Fibroblast of lung (primary cell): ENCODE data around the gene CADPS. TPM values are rescaled to one million over a fixed set of nuclear protein-coding genes. Genes with fewer than 3 reads are reported as not detected.

Experiments
- DNase-seq, 2 donors: peaks; one replicate each; pipeline versions ENCODE4 v3.0.0 to v3.0.0-alpha.2; 2010; ENCODE audit warnings: low read depth in 2 of 2
- H2AFZ ChIP-seq: 2 replicates; pipeline ENCODE4 v1.5.1; 2012; ENCODE audit warnings: low read length, control low read depth, inconsistent platforms
- H3K27ac ChIP-seq: 2 replicates; pipeline ENCODE4 v1.5.1; 2011; ENCODE audit warnings: low read length, control low read depth; ENCODE audit not compliant: insufficient read depth
- H3K27me3 ChIP-seq: 2 replicates; pipeline ENCODE4 v1.5.1; 2011; ENCODE audit warnings: mild to moderate bottlenecking, low read length; ENCODE audit not compliant: control insufficient read depth, insufficient read depth
- H3K36me3 ChIP-seq: 2 replicates; pipeline ENCODE4 v1.5.1; 2011; ENCODE audit warnings: low read length; ENCODE audit not compliant: control insufficient read depth, insufficient read depth
- H3K4me1 ChIP-seq: 2 replicates; pipeline ENCODE4 v1.5.1; 2011; ENCODE audit warnings: low read length; ENCODE audit not compliant: control insufficient read depth, insufficient read depth; ENCODE audit errors: extremely low read depth
- H3K4me2 ChIP-seq: 2 replicates; pipeline ENCODE4 v1.5.1; 2011; ENCODE audit warnings: low read length, control low read depth; ENCODE audit not compliant: insufficient read depth; ENCODE audit errors: extremely low read depth
- H3K4me3 ChIP-seq, 4 experiments: fragments of 200-600 bp in 1 of 4; sonication (generic) in 1 of 4; replicated peaks in 1 of 4; 2 replicates each; pipeline ENCODE4 v1.5.1; 2011 to 2016; ENCODE audit warnings: low read length in 4 of 4, low read depth in 3 of 4, mild to moderate bottlenecking in 3 of 4, control low read depth in 2 of 4, inconsistent platforms in 1 of 4, mixed read lengths in 1 of 4; ENCODE audit not compliant: insufficient read depth in 1 of 4; ENCODE audit errors: control extremely low read depth in 1 of 4
- H3K79me2 ChIP-seq: 2 replicates; pipeline ENCODE4 v1.5.1; 2012; ENCODE audit warnings: mild to moderate bottlenecking, low read length, inconsistent platforms; ENCODE audit not compliant: control insufficient read depth, insufficient read depth
- H3K9ac ChIP-seq: 2 replicates; pipeline ENCODE4 v1.5.1; 2011; ENCODE audit warnings: mild to moderate bottlenecking, low read length, control low read depth; ENCODE audit not compliant: insufficient read depth
- H3K9me3 ChIP-seq: 2 replicates; pipeline ENCODE4 v1.5.1; 2012; ENCODE audit warnings: low read depth, low read length; ENCODE audit not compliant: control insufficient read depth, insufficient read depth
- H4K20me1 ChIP-seq: 2 replicates; pipeline ENCODE4 v1.5.1; 2011; ENCODE audit warnings: low read length; ENCODE audit not compliant: control insufficient read depth, insufficient read depth; ENCODE audit errors: extremely low read depth
- CTCF ChIP-seq, 2 donors: IDR thresholded peaks in 1 of 2; conservative IDR thresholded peaks in 1 of 2; 1 replicate in 1 of 2; 2 replicates in 1 of 2; pipeline ENCODE4 v1.5.1; 2011 to 2012; ENCODE audit warnings: low read length in 2 of 2, control low read depth in 1 of 2, inconsistent platforms in 1 of 2, low read depth in 1 of 2, mild to moderate bottlenecking in 1 of 2
- EZH2 ChIP-seq: IDR thresholded peaks from 2 replicates; pipeline ENCODE4 v1.5.1; 2012; ENCODE audit warnings: low read length, control low read depth, mild to moderate bottlenecking; ENCODE audit errors: missing control alignments
- polyA plus RNA-seq, 2 donors: library from polyadenylated mRNA; depleted of rRNA in 1 of 2; stranded (reverse) in 1 of 2; unstranded in 1 of 2; fragments of >200 nt; gene quantifications; 2 replicates each; pipeline ENCODE4 v1.2.1, GENCODE V29; 2011 to 2012; ENCODE audit warnings: missing spikeins in 1 of 2
- total RNA-seq: library from RNA; depleted of rRNA; stranded (reverse); fragments of >200 nt; gene quantifications from 2 replicates; pipeline ENCODE4 v1.2.1, GENCODE V29; 2014

The CADPS gene
- total and polyA plus RNA-seq, 2 donors (not counting 1 experiment from before 2014, with no cell fraction given) = 2.3 to 63.1 TPM

- Histone ChIP-seq H3K9me3 (no peaks in the 10 kb centered on the region), H4K20me1 (no peaks in the 10 kb centered on the region), H2AFZ (no peak overlapping the region), H3K4me3 (no peak overlapping the region), H3K27ac (no peak overlapping the region), H3K4me2 (no peak overlapping the region), H3K36me3 (no peaks in the 10 kb centered on the region), H3K4me1 (no peaks in the 10 kb centered on the region), H3K9ac (no peak overlapping the region), H3K79me2 (no peaks in the 10 kb centered on the region), H3K27me3 (no peaks in the 10 kb centered on the region)
- DNase-seq = no peak
- TF ChIP-seq EZH2 (no peak), CTCF (conservative IDR thresholded peaks at IDR 0.05 in 1 of 2, IDR thresholded peaks at IDR 0.05 in 1 of 2; ENCODE audit: low read depth in 1 of 2, low read length in 2 of 2) (no peak)
Observed at GRCh38 chr3:62811119-62811518, 64.1 kb downstream of the CADPS start.

DNA sequence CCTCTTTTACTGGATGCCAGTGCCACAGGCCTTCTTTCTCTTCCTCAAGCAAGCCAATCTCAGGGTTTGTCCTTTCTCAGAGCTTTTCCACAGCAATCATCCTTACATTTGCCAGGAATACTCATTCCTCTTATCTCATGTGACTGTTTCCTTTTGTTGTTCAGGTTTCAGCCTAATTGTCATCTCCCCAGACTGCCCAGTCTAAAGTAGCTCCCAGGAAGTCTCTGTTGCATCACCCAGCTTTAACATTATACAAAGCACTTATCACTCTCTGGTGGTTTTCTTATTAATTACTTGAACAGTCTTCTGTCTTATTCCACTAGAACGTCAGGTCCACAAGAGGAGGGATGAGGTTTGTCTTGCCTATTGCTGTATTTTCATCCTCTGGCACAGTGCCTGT, 65.8 kb downstream of the CADPS start:
- no peak for TF ChIP-seq CTCF (conservative IDR thresholded peaks at IDR 0.05 in 1 of 2, IDR thresholded peaks at IDR 0.05 in 1 of 2; ENCODE audit: low read depth in 1 of 2, low read length in 2 of 2)
- no peak for TF ChIP-seq EZH2
- no peak overlapping the region for H2AFZ ChIP-seq
- no peaks in the 10 kb centered on the region for H3K79me2 ChIP-seq
- H3K4me1 ChIP-seq = no peaks in the 10 kb centered on the region
- H3K9me3 ChIP-seq = no peaks in the 10 kb centered on the region
- H3K9ac ChIP-seq = no peak overlapping the region
- no peak overlapping the region for H3K4me3 ChIP-seq
- H4K20me1 ChIP-seq = no peaks in the 10 kb centered on the region
- no peaks in the 10 kb centered on the region for H3K36me3 ChIP-seq
- H3K27me3 ChIP-seq = no peaks in the 10 kb centered on the region
- no peak overlapping the region for H3K27ac ChIP-seq
- peak in 1 of 2 donors; percentile 10 for DNase-seq
- no peak overlapping the region for H3K4me2 ChIP-seq

- Histone ChIP-seq H3K79me2 (no peaks in the 10 kb centered on the region), H3K4me3 (no peak overlapping the region), H3K4me2 (no peak overlapping the region), H4K20me1 (no peaks in the 10 kb centered on the region), H3K27me3 (no peaks in the 10 kb centered on the region), H3K36me3 (no peaks in the 10 kb centered on the region), H2AFZ (no peak overlapping the region), H3K9me3 (no peaks in the 10 kb centered on the region), H3K9ac (no peak overlapping the region), H3K4me1 (no peaks in the 10 kb centered on the region), H3K27ac (no peak overlapping the region)
- TF ChIP-seq CTCF (conservative IDR thresholded peaks at IDR 0.05 in 1 of 2, IDR thresholded peaks at IDR 0.05 in 1 of 2; ENCODE audit: low read depth in 1 of 2, low read length in 2 of 2) (no peak), EZH2 (no peak)
- no peak for DNase-seq
Observed at GRCh38 chr3:62805580-62806277, 69.5 kb downstream of the CADPS start.
